ENCODE measurements around the gene PAH.

Gene PAH

GRCh38 chr12:102913453-102914226 lies 3.4 kb downstream of the PAH start:
- no peaks in the 10 kb centered on the region for H3K27me3 ChIP-seq (ENCODE audit: control insufficient read depth, insufficient read depth, low read length)
- H3K9ac ChIP-seq: no peak overlapping the region
- no peak overlapping the region for H3K27ac ChIP-seq

GRCh38 chr12:102912258-102912657 lies 4.8 kb downstream of the PAH start:
- no peaks in the 10 kb centered on the region for H3K9me3 ChIP-seq (ENCODE audit: control insufficient read depth, low read length)
- H3K27me3 ChIP-seq (ENCODE audit: control insufficient read depth, insufficient read depth, low read length): no peaks in the 10 kb centered on the region
- no peak overlapping the region for H3K4me3 ChIP-seq (ENCODE audit: low read depth, low read length)
- H3K4me2 ChIP-seq (ENCODE audit: low read length): no peak overlapping the region
- no peaks in the 10 kb centered on the region for H3K36me3 ChIP-seq (ENCODE audit: control insufficient read depth, insufficient read depth, low read length)
- no peak for TF ChIP-seq CTCF (IDR thresholded peaks at IDR 0.05)
- H3K9ac ChIP-seq: no peak overlapping the region
- no peak overlapping the region for H2AFZ ChIP-seq
- no peak overlapping the region for H3K27ac ChIP-seq
- no peaks in the 10 kb centered on the region for H3K4me1 ChIP-seq
- no peaks in the 10 kb centered on the region for H3K79me2 ChIP-seq

More at GRCh38 chr12:102913453-102914226, 3.4 kb downstream of the PAH start:
- no peak for TF ChIP-seq CTCF (IDR thresholded peaks at IDR 0.05)
- no peaks in the 10 kb centered on the region for H3K36me3 ChIP-seq (ENCODE audit: control insufficient read depth, insufficient read depth, low read length)
- H3K4me1 ChIP-seq: no peaks in the 10 kb centered on the region
- H3K79me2 ChIP-seq: no peaks in the 10 kb centered on the region
- H3K4me3 ChIP-seq (ENCODE audit: low read depth, low read length): no peak overlapping the region
- H3K4me2 ChIP-seq (ENCODE audit: low read length): no peak overlapping the region
- no peaks in the 10 kb centered on the region for H3K9me3 ChIP-seq (ENCODE audit: control insufficient read depth, low read length)
- no peak overlapping the region for H2AFZ ChIP-seq

GRCh38 chr12:102911320-102911719 lies 5.7 kb downstream of the PAH start:
- no peak overlapping the region for H3K9ac ChIP-seq
- no peak overlapping the region for H3K27ac ChIP-seq

GRCh38 chr12:102910792-102911191 lies 6.3 kb downstream of the PAH start:
- Histone ChIP-seq H2AFZ (no peak overlapping the region), H3K4me1 (no peaks in the 10 kb centered on the region), H3K9ac (no peak overlapping the region), H3K4me3 (ENCODE audit: low read depth, low read length) (no peak overlapping the region), H3K4me2 (ENCODE audit: low read length) (no peak overlapping the region), H3K27me3 (ENCODE audit: control insufficient read depth, insufficient read depth, low read length) (no peaks in the 10 kb centered on the region), H3K27ac (no peak overlapping the region), H3K79me2 (no peaks in the 10 kb centered on the region), H3K36me3 (ENCODE audit: control insufficient read depth, insufficient read depth, low read length) (no peaks in the 10 kb centered on the region), H3K9me3 (ENCODE audit: control insufficient read depth, low read length) (no peaks in the 10 kb centered on the region)
- TF ChIP-seq CTCF (IDR thresholded peaks at IDR 0.05): no peak

More at GRCh38 chr12:102911320-102911719, 5.7 kb downstream of the PAH start:
- no peak overlapping the region for H3K4me3 ChIP-seq (ENCODE audit: low read depth, low read length)
- H3K4me1 ChIP-seq: no peaks in the 10 kb centered on the region
- H3K4me2 ChIP-seq (ENCODE audit: low read length): no peak overlapping the region
- no peaks in the 10 kb centered on the region for H3K36me3 ChIP-seq (ENCODE audit: control insufficient read depth, insufficient read depth, low read length)
- no peak overlapping the region for H2AFZ ChIP-seq
- H3K9me3 ChIP-seq (ENCODE audit: control insufficient read depth, low read length): no peaks in the 10 kb centered on the region
- H3K79me2 ChIP-seq: no peaks in the 10 kb centered on the region
- H3K27me3 ChIP-seq (ENCODE audit: control insufficient read depth, insufficient read depth, low read length): no peaks in the 10 kb centered on the region
- TF ChIP-seq CTCF (IDR thresholded peaks at IDR 0.05): no peak

- H3K79me2 ChIP-seq: no peaks in the 10 kb centered on the region
- TF ChIP-seq CTCF (IDR thresholded peaks at IDR 0.05): no peak
- no peaks in the 10 kb centered on the region for H3K9me3 ChIP-seq (ENCODE audit: control insufficient read depth, low read length)
- H3K9ac ChIP-seq: no peak overlapping the region
- H3K4me2 ChIP-seq (ENCODE audit: low read length): no peak overlapping the region
- no peak overlapping the region for H3K27ac ChIP-seq
- H3K27me3 ChIP-seq (ENCODE audit: control insufficient read depth, insufficient read depth, low read length): no peaks in the 10 kb centered on the region
- H3K36me3 ChIP-seq (ENCODE audit: control insufficient read depth, insufficient read depth, low read length): no peaks in the 10 kb centered on the region
- no peak overlapping the region for H3K4me3 ChIP-seq (ENCODE audit: low read depth, low read length)
- H2AFZ ChIP-seq: no peak overlapping the region
- H3K4me1 ChIP-seq: no peaks in the 10 kb centered on the region
These were observed 6.9 kb downstream of the PAH start for GRCh38 chr12:102910137-102910536.

All from parathyroid adenoma (tissue), 2 donors.